GM12892 (cell line): ENCODE results near the gene PSMC3.

Source experiments
- POLR2AphosphoS5 ChIP-seq: IDR thresholded peaks from 2 replicates; pipeline ENCODE4 v1.6.1; 2011; ENCODE audit warnings: low read depth, low read length, control low read depth
- TAF1 ChIP-seq: IDR thresholded peaks from 2 replicates; pipeline ENCODE4 v1.6.1; 2011; ENCODE audit warnings: low read depth, mild to moderate bottlenecking, control low read depth, low read length, borderline replicate concordance

DNA sequence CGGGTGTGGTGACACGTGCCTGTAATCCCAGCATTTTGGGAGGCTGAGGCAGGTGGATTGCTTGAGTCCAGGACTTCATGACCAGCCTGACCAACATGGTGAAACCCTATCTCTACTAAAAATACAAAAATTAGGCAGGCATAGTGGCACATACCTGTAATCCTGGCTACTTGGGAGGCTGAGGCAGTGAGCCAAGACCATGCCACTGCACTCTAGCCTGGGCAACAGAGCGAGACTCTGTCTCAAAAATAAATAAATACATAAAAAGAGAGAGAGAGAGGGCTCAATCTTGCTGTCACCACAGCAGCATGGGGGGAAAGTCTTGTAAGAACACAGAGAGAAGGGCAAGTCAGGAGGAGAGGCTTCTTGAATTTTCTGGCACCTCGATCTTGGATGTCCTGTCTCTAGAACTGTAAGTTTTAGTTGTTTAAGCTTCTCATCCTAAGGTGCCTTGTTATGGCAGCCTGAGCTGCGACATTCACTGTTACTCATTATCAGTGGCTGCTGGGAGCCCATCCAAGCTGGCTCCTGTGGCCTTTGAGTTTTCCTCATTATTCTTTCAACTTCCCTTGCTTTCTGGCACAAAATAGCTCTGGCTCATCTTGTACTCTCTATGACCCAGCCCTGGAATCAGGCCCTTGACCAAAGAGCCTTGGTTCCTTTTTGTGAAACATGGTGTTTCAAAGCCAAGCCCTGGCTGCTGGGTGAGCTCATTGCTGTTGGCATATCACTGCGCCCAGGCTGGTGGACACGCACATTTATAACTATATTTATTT is 8.0 kb upstream of the PSMC3 start:
- TF ChIP-seq POLR2AphosphoS5 (no peak), TAF1 (no peak)
